ENCODE data around the gene NKX2-2.

Gene NKX2-2

GRCh38 chr20:21513881-21514540 is at the start of gene NKX2-2:
Gene NKX2-2 (minus strand): TSS chr20:21514064. CDS start chr20:21513669, 395 bp downstream.
- no peak for DNase-seq (ENCODE audit: low spot score)

DNA sequence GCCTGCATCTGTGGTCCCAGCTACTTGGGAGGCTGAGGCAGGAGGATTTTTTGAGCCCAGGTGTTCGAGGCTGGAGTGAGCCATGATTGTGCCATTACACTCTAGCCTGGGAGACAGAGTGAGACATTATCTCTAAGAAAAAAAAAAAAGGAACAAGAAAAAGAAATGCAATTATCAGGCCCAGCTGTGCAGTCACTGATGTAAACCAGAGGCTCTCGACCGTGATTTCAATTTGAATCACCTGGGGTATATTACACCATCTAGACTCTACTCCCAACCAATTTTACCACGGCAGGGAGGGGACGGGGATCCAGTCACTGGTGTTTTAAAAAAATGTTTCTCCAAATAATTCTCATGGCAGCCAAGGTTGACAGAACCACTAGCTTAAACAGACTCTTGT is 48.8 kb upstream of the NKX2-2 start:
- no peak for DNase-seq (ENCODE audit: low spot score)

DNA sequence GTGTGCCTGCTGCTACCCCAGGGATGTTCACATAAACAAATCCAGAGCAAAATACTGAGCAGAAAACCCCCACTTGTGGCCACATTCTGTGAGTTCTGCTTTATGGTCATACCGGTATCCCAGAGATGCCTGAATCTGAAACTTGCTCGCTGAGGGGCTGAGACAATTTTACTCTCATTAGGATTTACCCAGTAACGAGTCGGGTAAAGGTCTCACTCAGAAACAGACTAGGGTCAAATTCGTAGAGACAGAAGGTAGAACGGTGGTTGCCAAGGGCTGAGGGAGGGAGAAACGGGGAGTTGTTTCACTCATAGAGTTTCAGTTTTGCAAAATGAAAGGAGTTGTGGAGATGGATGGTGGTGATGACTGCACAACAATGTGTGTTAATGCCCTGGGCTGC is 45.4 kb upstream of the NKX2-2 start:
- no peak for DNase-seq (ENCODE audit: low spot score)

GRCh38 chr20:21557241-21558020 is 43.6 kb upstream of the NKX2-2 start:
- no peak for DNase-seq (ENCODE audit: low spot score)

DNA sequence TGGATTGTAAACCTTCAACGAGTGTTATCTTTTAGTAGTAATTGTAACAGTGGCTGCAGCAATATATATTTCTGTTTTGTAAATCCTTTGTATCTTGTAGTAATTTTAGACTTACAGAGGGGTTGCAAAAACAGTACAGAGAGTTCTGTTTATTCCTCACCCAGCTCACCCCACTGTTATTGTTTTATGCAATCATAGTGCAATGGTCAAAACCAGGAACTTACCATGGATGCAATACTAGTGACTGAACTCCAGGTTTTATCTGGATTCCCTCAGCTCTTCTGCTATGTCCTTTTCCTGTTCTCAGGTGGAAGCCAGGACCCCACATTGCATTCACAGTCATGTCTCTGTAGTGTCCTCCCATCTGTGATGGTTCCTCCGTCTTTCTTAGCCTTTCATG is 42.5 kb upstream of the NKX2-2 start:
- no peak for DNase-seq (ENCODE audit: low spot score)

DNA sequence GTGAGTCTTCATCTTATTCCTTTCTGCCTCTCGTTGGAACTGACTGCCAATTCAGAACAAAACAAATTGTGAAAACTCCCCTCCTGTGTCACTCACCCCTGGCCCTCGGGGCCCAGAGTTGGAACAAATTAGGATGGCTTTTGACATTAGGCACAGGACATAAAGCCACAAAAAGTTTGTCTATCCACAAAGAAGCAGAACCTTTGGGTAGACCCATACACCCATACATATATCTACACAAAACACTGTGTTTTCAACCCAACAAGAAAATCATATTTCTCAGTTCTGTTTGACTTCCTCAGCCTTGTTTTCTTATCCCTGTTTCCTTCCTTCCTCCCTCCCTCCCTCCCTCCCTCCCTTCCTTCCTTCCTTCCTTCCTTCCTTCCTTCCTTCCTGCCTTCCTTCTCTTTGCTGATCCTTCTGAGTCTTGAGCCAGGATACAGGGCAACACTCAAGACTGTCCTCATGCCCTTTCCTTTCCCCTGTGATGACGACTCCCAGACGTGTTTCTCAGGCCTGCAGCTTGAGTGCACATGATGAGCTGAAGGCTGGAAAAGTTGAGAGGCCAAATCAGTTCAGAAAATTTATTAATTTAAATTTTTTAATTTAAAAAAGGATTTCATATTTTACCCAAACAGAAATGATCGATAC is 41.7 kb upstream of the NKX2-2 start:
- no peak for DNase-seq (ENCODE audit: low spot score)

DNA sequence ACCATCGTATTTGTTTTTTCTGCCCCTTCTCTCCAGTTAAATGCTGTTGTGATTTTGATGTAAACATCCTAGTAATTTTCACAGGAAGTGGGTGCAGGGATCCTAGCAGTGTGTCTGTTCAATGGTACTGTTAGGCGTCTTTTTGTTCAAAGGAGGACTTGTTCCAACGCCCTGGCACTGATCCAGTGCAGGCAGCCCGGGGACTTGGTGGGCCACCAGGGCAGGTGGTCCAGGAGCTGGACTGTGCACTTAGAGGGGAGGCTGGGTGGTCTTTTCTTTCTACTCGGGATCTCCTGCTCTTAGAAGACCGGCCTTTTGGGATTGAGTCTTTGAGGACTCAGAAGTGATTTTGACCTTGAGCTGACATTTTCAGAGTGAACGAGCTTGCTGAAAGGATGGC is 41.1 kb upstream of the NKX2-2 start:
- no peak for DNase-seq (ENCODE audit: low spot score)

DNA sequence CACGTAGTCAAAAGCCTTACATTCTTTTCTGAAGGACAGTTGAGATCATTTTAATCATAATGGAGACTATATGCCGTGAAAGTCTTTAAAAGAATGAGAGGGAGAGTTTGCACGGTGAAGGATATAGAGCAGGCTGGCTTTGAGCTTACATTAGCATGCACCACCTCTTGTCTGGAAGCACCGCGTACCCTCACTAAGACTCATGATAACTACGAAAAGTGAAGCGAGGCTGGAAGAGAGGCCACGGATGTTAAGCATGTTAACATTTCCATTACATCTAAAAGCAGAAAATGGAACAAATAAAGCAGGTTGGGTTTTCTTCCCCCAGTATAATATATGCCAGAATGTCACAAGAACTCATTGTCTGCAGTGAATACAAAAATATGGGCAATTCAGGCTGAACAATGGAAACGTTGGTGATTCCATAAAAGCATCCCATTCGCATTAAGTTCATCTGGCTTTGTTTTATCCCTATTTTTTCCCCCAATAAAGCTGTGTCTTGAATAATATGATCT is 40.6 kb upstream of the NKX2-2 start:
- DNase-seq (ENCODE audit: low spot score) = no peak

DNA sequence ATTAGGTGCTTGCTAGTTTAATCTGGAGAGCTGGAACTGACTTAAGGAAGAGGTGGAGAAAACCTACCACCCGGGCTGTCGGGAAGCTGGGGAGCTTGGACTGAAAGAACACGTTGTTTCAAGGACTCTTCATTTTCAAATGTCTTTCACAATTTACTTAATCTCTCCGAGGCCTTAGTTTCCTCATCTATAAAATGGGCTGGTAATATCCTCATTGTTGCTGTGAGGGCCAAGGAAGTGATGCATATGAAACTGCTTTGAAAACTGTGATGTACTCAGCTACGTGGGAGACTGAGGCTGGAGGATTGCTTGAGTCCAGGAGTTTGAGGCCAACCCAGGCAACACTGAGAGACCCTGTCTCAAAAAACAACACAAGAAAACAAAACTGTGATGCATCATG is 36.7 kb upstream of the NKX2-2 start:
- DNase-seq (ENCODE audit: low spot score) = no peak

- no peak for DNase-seq (ENCODE audit: low spot score)
Observed at GRCh38 chr20:21548390-21549035, 34.6 kb upstream of the NKX2-2 start.

- no peak for DNase-seq (ENCODE audit: low spot score)
Observed at GRCh38 chr20:21546355-21546754, 32.5 kb upstream of the NKX2-2 start.

- DNase-seq (ENCODE audit: low spot score) = no peak
Observed at GRCh38 chr20:21539512-21539911, 25.6 kb upstream of the NKX2-2 start.

- DNase-seq (ENCODE audit: low spot score) = no peak
Observed at GRCh38 chr20:21534886-21535285, 21.0 kb upstream of the NKX2-2 start.

DNA sequence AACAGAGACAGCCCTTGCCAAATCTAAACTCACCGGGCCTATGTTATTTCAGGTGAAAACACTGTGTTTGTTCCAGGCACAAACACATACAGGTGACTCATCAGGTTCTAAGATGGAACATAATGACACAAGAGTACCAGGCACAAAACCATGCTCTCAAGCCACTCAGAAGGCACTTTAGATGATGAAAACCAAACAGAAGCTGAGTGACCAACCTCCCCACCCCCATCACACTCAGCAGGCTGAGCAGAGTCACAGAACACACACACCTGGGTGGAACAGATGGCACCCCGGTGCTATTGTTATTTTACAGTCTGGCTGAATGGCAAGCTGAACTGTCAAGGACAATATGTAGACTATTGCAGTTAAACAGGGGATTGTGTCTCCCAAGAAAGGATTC is 20.6 kb upstream of the NKX2-2 start:
- no peak for DNase-seq (ENCODE audit: low spot score)

GRCh38 chr20:21529863-21530262 is 16.0 kb upstream of the NKX2-2 start:
- no peak for DNase-seq (ENCODE audit: low spot score)

DNA sequence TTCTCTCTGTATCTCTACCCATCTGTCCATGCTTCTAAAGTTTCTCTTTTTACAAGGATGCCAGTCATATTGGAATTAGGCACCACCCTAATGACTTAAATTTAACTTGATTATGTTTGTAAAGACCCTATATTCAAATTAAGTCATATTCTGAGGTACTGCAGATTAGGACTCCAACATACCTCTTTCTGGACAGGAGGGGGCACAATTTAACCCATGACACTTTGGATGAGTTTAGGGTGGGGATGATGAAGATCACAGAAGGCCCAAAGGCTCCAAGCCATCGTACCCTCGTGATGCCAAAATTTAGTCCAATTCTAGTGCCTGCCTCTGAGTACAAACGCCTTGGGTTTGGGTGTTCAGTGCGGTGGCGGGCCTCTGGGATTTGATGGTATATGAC is 15.0 kb upstream of the NKX2-2 start:
- no peak for DNase-seq (ENCODE audit: low spot score)

- no peak for DNase-seq (ENCODE audit: low spot score)
Observed at GRCh38 chr20:21527908-21528307, 14.0 kb upstream of the NKX2-2 start.

- no peak for DNase-seq (ENCODE audit: low spot score)
Observed at GRCh38 chr20:21526776-21527175, 12.9 kb upstream of the NKX2-2 start.

DNA sequence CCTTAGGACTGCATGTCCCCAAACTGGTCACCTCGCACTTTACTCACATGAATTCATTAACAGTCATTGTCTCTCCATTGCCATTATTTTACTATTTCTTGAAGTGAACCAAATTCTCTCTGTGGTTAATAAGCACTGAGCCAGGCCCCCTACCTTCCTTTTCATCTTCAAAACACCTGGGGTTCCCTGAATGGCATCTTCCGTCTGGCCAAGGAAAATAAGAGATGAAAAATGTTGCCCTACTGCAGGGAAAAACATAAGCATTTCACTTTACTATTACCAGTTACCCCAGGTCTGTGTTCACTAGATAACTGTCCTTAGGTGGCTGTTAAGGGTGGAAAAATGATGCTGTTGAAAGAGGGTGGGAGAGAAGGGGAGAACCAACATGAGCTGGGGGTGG is 10.0 kb upstream of the NKX2-2 start:
- DNase-seq (ENCODE audit: low spot score) = no peak

DNA sequence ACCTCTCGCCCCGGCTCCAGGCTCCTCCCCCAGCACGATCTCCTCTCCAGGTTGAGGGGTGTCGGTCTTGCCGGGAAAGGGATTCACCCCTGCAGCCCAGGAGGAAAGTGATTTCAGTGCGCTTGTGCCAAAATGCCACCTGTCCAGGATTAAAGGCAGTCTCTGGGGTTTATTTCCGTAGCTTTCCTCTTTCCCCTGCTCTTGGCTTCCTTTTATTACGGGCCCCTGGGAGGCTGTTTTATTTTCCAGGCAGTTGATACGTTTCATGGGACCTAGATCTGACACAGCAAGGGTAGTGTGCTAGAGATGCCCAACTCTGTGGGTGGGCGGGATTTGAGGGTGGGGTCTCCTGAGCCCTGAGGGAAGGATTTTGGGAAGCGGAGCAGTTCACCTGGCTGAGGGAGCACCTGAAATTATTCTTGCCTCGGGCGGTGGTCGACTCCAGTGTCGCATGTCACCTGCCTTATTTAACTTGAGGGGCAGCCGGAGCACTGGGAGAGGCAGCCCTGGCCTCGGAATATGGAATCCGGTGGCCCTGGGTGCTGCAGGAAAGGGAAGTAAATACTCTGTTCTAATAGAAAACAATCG is 9.5 kb upstream of the NKX2-2 start:
- no peak for DNase-seq (ENCODE audit: low spot score)

DNA sequence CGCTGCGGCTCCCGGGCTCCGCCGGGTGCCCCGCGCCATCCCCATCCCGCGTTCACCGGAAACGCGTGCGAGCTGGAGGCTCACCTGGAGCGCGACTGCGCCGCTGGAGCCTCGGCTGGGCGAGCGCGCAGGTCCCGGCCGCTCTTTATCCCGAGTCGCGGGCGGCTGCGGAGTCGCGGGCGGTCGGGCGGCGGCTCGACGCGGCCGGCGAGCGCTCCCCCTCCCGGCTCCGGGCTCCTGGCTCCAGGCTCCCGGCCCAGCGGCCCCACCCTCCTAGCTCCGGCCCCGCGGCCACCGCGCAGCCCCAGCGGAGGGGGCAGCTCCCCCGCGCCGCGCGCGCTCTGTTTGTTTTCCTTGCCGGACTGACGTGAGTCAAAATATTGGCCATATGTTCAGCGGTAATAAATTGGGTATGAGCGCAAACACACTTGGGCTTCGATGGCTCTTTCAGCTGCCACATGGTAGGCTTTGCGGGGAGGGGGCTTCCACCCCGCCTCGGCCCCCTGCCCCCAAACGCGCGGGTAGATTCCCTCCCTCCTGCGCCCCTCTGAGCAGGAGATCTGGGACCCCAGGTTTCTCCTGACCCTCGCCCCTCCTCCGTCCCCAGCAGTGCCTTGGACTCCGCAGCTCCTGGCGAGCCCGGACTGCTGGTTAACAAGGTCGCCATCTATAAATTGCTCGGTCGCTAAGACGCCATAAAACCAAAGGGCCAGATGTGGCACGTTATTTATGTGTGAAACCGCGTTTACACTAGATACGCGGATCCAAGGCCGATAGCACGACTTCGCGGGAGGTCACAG is 8.8 kb upstream of the NKX2-2 start:
- DNase-seq (ENCODE audit: low spot score) = no peak

Measured in germinal center (tissue), 1 donor.